ENCODE results near the gene DNAH5. TPM values are rescaled to one million over a fixed set of nuclear protein-coding genes. Genes with fewer than 3 reads are reported as not detected.

The DNAH5 gene
- total and polyA plus RNA-seq, 8 donors = 0.50 to 12.5 (median 1.1) TPM; not detected in 1

DNA sequence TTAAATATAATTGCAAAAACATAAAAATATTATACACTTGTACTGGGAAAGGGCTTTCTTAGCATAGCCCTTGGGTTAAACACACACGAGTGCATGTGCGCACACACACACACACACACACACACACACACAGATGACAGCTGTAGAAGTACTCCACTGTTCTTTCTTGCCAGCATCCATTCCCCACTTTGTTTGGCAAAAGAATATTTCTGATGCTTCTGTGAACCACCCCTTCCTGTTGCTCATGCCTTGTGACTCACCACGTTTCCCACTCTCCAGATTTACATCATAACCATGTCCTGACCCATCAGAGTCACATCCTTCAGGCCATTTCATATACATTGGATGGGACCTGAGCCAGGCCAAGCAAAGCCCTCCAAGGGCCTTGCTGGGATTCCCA, 280.1 kb downstream of the DNAH5 start:
- Histone ChIP-seq H3K27me3 (no peaks in the 10 kb centered on the region), H3K4me1 (no peaks in the 10 kb centered on the region), H3K4me3 (no peak overlapping the region), H3K9me3 (no peaks in the 10 kb centered on the region), H3K36me3 (no peaks in the 10 kb centered on the region), H3K27ac (no peak overlapping the region)
- no peak for DNase-seq
- TF ChIP-seq POLR2AphosphoS5 (IDR thresholded peaks at IDR 0.05) = no peak
- TF ChIP-seq POLR2A (IDR thresholded peaks at IDR 0.05) = no peak
- TF ChIP-seq, protein P1, sequence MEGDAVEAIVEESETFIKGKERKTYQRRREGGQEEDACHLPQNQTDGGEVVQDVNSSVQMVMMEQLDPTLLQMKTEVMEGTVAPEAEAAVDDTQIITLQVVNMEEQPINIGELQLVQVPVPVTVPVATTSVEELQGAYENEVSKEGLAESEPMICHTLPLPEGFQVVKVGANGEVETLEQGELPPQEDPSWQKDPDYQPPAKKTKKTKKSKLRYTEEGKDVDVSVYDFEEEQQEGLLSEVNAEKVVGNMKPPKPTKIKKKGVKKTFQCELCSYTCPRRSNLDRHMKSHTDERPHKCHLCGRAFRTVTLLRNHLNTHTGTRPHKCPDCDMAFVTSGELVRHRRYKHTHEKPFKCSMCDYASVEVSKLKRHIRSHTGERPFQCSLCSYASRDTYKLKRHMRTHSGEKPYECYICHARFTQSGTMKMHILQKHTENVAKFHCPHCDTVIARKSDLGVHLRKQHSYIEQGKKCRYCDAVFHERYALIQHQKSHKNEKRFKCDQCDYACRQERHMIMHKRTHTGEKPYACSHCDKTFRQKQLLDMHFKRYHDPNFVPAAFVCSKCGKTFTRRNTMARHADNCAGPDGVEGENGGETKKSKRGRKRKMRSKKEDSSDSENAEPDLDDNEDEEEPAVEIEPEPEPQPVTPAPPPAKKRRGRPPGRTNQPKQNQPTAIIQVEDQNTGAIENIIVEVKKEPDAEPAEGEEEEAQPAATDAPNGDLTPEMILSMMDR (IDR thresholded peaks at IDR 0.05) = no peak
- no peak for TF ChIP-seq EP300 (IDR thresholded peaks at IDR 0.05)
- WGBS, 5 donors = 31 to 74% (median 47%) methylated on average over 3 of the region's 3 CpGs
- intact Hi-C loops (cut with DNase I; ENCODE audit: low total_unique reads) = no loop called here

DNA sequence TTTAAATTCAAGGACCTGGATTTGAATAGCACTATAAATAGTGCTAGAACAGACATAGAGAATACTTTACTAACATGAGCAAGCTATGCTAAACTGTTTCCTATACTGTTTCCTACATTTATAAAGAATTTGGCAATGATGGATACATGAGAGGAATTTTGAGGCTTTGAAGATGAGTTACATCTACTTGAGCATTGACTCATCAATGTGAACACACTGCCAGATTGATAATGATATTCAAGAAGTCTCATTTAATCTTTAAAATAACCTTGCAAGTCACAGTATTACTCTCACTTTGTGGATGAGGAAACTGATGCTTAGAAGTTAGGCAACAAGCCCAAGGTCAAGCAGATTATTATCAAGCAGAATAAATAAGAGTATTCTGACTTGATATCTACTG, 281.9 kb downstream of the DNAH5 start:
- no peak overlapping the region for H3K27ac ChIP-seq
- intact Hi-C loops (cut with DNase I; ENCODE audit: low total_unique reads) = no loop called here
- DNase-seq = no peak
- TF ChIP-seq POLR2AphosphoS5 (IDR thresholded peaks at IDR 0.05) = no peak
- TF ChIP-seq, protein P1 (IDR thresholded peaks at IDR 0.05) = no peak
- TF ChIP-seq POLR2A (IDR thresholded peaks at IDR 0.05) = no peak
- no peak for TF ChIP-seq EP300 (IDR thresholded peaks at IDR 0.05)
- no peaks in the 10 kb centered on the region for H3K4me1 ChIP-seq
- H3K27me3 ChIP-seq = no peaks in the 10 kb centered on the region
- H3K4me3 ChIP-seq = no peak overlapping the region
- no peaks in the 10 kb centered on the region for H3K36me3 ChIP-seq
- H3K9me3 ChIP-seq = no peaks in the 10 kb centered on the region

DNA sequence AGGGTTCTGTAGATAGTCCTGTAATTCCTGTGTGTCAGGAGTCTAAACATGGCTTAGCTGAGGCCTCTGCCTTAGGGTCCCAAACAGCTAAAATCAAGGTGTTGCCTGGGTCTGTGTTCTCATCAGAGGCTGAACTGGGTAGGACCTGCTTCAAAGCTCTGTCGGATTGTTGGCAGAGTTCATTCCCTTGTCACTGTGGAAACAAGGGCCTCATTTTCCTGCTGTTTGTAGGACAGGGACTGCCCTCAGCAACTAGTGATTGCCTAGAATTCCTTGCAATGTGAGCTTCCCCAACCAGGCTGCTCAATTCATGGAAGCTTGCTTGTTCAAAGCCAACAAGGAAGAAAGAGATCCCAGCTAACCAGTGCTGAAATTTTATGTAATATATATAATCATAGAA, 283.2 kb downstream of the DNAH5 start:
- H3K4me1 ChIP-seq = no peaks in the 10 kb centered on the region
- intact Hi-C loops (cut with DNase I; ENCODE audit: low total_unique reads) = no loop called here
- WGBS, 5 donors = 34 to 92% (median 57%) methylated on average over 1 of the region's 1 CpG
- no peaks in the 10 kb centered on the region for H3K36me3 ChIP-seq
- no peak overlapping the region for H3K4me3 ChIP-seq
- no peak overlapping the region for H3K27ac ChIP-seq
- H3K27me3 ChIP-seq = no peaks in the 10 kb centered on the region
- no peaks in the 10 kb centered on the region for H3K9me3 ChIP-seq
- DNase-seq = no peak
- no peak for TF ChIP-seq EP300 (IDR thresholded peaks at IDR 0.05)
- TF ChIP-seq, protein P1 (IDR thresholded peaks at IDR 0.05) = no peak
- no peak for TF ChIP-seq POLR2A (IDR thresholded peaks at IDR 0.05)
- no peak for TF ChIP-seq POLR2AphosphoS5 (IDR thresholded peaks at IDR 0.05)

DNA sequence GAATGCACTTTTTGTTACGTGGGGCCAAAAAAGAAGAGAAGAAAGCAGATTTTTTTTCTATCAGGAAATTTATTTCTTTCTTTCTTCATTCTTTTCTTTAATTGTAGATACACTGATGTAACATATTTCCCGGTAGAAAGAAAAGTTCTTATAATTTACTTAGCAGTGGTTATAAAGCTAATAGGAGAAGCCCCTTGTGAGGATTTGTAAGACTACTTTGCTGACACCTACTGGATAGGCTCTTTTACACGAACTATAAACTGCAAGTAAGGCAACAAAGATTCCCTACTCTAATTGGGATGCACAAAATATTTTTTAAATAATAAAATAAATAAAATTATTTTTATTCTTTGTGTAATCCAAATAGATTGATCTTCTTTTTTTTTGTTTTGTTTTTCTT, 284.4 kb downstream of the DNAH5 start:
- H3K9me3 ChIP-seq = no peaks in the 10 kb centered on the region
- intact Hi-C loops (cut with DNase I; ENCODE audit: low total_unique reads) = no loop called here
- no peak for TF ChIP-seq POLR2A (IDR thresholded peaks at IDR 0.05)
- no peak for TF ChIP-seq POLR2AphosphoS5 (IDR thresholded peaks at IDR 0.05)
- TF ChIP-seq, protein P1 (IDR thresholded peaks at IDR 0.05) = no peak
- TF ChIP-seq EP300 (IDR thresholded peaks at IDR 0.05) = no peak
- H3K4me1 ChIP-seq = no peaks in the 10 kb centered on the region
- H3K36me3 ChIP-seq = no peaks in the 10 kb centered on the region
- DNase-seq = peak in 1 of 2 donors; percentile 3
- 42 to 54% (median 48%) methylated on average over 3 of the region's 3 CpGs for WGBS, 5 donors
- H3K27ac ChIP-seq = no peak overlapping the region
- no peak overlapping the region for H3K4me3 ChIP-seq
- no peaks in the 10 kb centered on the region for H3K27me3 ChIP-seq

All from stomach (tissue), 9 donors.